Tibial nerve (tissue), 4 donors: ENCODE results near the gene COBL. TPM values are rescaled to one million over a fixed set of nuclear protein-coding genes. Genes with fewer than 3 reads are reported as not detected.

Experiments
- DNase-seq, 2 donors: peaks; one replicate each; pipeline ENCODE4 v3.0.0-alpha.2; 2019; ENCODE audit warnings: low spot score in 2 of 2
- H3K27ac ChIP-seq, 4 donors: fragments of 200-600 bp; sonication (generic) in 3 of 4; one replicate each; pipeline ENCODE4 v1.5.1; 2017 to 2019; ENCODE audit warnings: mild to moderate bottlenecking in 1 of 4
- H3K27me3 ChIP-seq, 2 donors: fragments of 200-600 bp; sonication (generic) in 1 of 2; one replicate each; pipeline versions ENCODE4 v1.5.1 to v1.6.0; 2017 to 2019
- H3K36me3 ChIP-seq, 3 donors: fragments of 200-600 bp; sonication (generic); one replicate each; pipeline ENCODE4 v1.5.1; 2018 to 2019
- H3K4me1 ChIP-seq, 4 donors: fragments of 200-600 bp; sonication (generic) in 3 of 4; one replicate each; pipeline ENCODE4 v1.5.1; 2017 to 2019
- H3K4me3 ChIP-seq, 4 donors: fragments of 200-600 bp; sonication (generic) in 3 of 4; one replicate each; pipeline ENCODE4 v1.5.1; 2017 to 2019; ENCODE audit warnings: mild to moderate bottlenecking in 1 of 4, moderate library complexity in 1 of 4
- H3K9me3 ChIP-seq, 4 donors: fragments of 200-600 bp; sonication (generic) in 3 of 4; one replicate each; pipeline ENCODE4 v1.5.1; 2017 to 2019
- CTCF ChIP-seq, 5 experiments: fragments of 200-600 bp in 3 of 5; fragments of 450-650 bp in 2 of 5; sonication (generic) in 3 of 5; IDR thresholded peaks; one replicate each; pipeline ENCODE4 v1.5.1; 2016 to 2019; ENCODE audit warnings: antibody characterized with exemption in 5 of 5, mild to moderate bottlenecking in 3 of 5, moderate library complexity in 2 of 5
- EP300 ChIP-seq, 2 donors: sonication (generic); formaldehyde crosslinking; IDR thresholded peaks; one replicate each; pipeline ENCODE4 v1.6.1; 2017; ENCODE audit warnings: antibody characterized with exemption in 2 of 2, mild to moderate bottlenecking in 1 of 2
- POLR2A ChIP-seq, 2 donors: fragments of 450-650 bp; IDR thresholded peaks; one replicate each; pipeline ENCODE4 v1.6.1; 2017; ENCODE audit warnings: antibody characterized with exemption in 2 of 2, mild to moderate bottlenecking in 2 of 2, moderate library complexity in 2 of 2
- WGBS, 2 donors: methylation state at CpG; one replicate each; pipeline ENCODE4 v1.1.5; 2018; 5-methylcytosine and 5-hydroxymethylcytosine counted together
- total RNA-seq, 4 donors: library from RNA; depleted of rRNA; stranded (reverse); fragments of >200 nt; gene quantifications; one replicate each; pipeline ENCODE4 v1.1.0, GENCODE V29; 2016

COBL gene
- total RNA-seq, 4 donors from 2014 or later: 6.3 to 18.1 (median 8.1) TPM

- 88 to 92% methylated on average over 15 of the region's 15 CpGs for WGBS, 2 donors
- no peak for DNase-seq
- TF ChIP-seq POLR2A (IDR thresholded peaks at IDR 0.05) (no peak), EP300 (IDR thresholded peaks at IDR 0.05) (no peak), CTCF (IDR thresholded peaks at IDR 0.05) (no peak)
Measured at GRCh38 chr7:51261117-51261835, 55.3 kb downstream of the COBL start.

GRCh38 chr7:51260516-51260915 is 56.1 kb downstream of the COBL start:
- Histone ChIP-seq H3K4me1 (peaks cover 0 to 17% (median 2%) of the 10 kb centered on the region in 4 donors), H3K4me3 (no peak overlapping the region), H3K36me3 (no peaks in the 10 kb centered on the region), H3K9me3 (no peaks in the 10 kb centered on the region), H3K27ac (no peak overlapping the region), H3K27me3 (no peaks in the 10 kb centered on the region)
- no peak for TF ChIP-seq CTCF (IDR thresholded peaks at IDR 0.05)
- TF ChIP-seq EP300 (IDR thresholded peaks at IDR 0.05): no peak
- TF ChIP-seq POLR2A (IDR thresholded peaks at IDR 0.05): no peak
- WGBS, 2 donors: 87 to 88% methylated on average over 4 of the region's 4 CpGs
- DNase-seq: no peak

More at GRCh38 chr7:51261117-51261835, 55.3 kb downstream of the COBL start:
- Histone ChIP-seq H3K9me3 (no peaks in the 10 kb centered on the region), H3K4me1 (peaks cover 0 to 11% (median 0%) of the 10 kb centered on the region in 4 donors), H3K36me3 (no peaks in the 10 kb centered on the region), H3K27me3 (no peaks in the 10 kb centered on the region), H3K27ac (no peak overlapping the region), H3K4me3 (no peak overlapping the region)

- Histone ChIP-seq H3K9me3 (no peaks in the 10 kb centered on the region), H3K4me3 (no peak overlapping the region), H3K4me1 (peaks cover 0 to 17% (median 5%) of the 10 kb centered on the region in 4 donors), H3K27ac (no peak overlapping the region), H3K27me3 (no peaks in the 10 kb centered on the region), H3K36me3 (no peaks in the 10 kb centered on the region)
- 85 to 86% methylated on average over 4 of the region's 4 CpGs for WGBS, 2 donors
- TF ChIP-seq CTCF (IDR thresholded peaks at IDR 0.05): no peak
- no peak for TF ChIP-seq POLR2A (IDR thresholded peaks at IDR 0.05)
- no peak for TF ChIP-seq EP300 (IDR thresholded peaks at IDR 0.05)
- no peak for DNase-seq
Measured at GRCh38 chr7:51259766-51260165, 56.8 kb downstream of the COBL start.

GRCh38 chr7:51256916-51257315 is 59.7 kb downstream of the COBL start:
- WGBS, 2 donors: 88% methylated on average over 4 of the region's 4 CpGs
- no peak for DNase-seq
- no peaks in the 10 kb centered on the region for H3K27me3 ChIP-seq
- H3K36me3 ChIP-seq: no peaks in the 10 kb centered on the region
- H3K27ac ChIP-seq: peak overlapping the region in 2 of 4 donors; percentile 76 to 86
- H3K4me1 ChIP-seq: peaks cover 0 to 12% (median 5%) of the 10 kb centered on the region in 4 donors
- TF ChIP-seq EP300 (IDR thresholded peaks at IDR 0.05) (no peak), CTCF (IDR thresholded peaks at IDR 0.05) (no peak), POLR2A (IDR thresholded peaks at IDR 0.05) (no peak)
- no peaks in the 10 kb centered on the region for H3K9me3 ChIP-seq
- no peak overlapping the region for H3K4me3 ChIP-seq

- H3K4me3 ChIP-seq: no peak overlapping the region
- no peaks in the 10 kb centered on the region for H3K9me3 ChIP-seq
- DNase-seq: no peak
- H3K36me3 ChIP-seq: no peaks in the 10 kb centered on the region
- TF ChIP-seq CTCF (IDR thresholded peaks at IDR 0.05): no peak
- TF ChIP-seq POLR2A (IDR thresholded peaks at IDR 0.05): no peak
- TF ChIP-seq EP300 (IDR thresholded peaks at IDR 0.05): peak in 1 of 2 donors; percentile 18
- H3K4me1 ChIP-seq: peaks cover 0 to 12% (median 5%) of the 10 kb centered on the region in 4 donors
- peak overlapping the region; percentile 15 to 86 (median 52) for H3K27ac ChIP-seq
- H3K27me3 ChIP-seq: no peaks in the 10 kb centered on the region
- WGBS, 2 donors: 44 to 50% methylated on average over 10 of the region's 10 CpGs
Measured at GRCh38 chr7:51256209-51256781, 60.3 kb downstream of the COBL start.
